ENCODE measurements around the gene PLCB4.

The PLCB4 gene

GRCh38 chr20:9483131-9483530 is 414.2 kb downstream of the PLCB4 start:
- no peak overlapping the region for H3K4me3 ChIP-seq (ENCODE audit: low read depth, low read length)
- TF ChIP-seq CTCF (IDR thresholded peaks at IDR 0.05; ENCODE audit: borderline replicate concordance, insufficient read depth, low read depth, low read length), result no peak

- no peak overlapping the region for H3K4me3 ChIP-seq (ENCODE audit: low read depth, low read length)
- no peak for TF ChIP-seq CTCF (IDR thresholded peaks at IDR 0.05; ENCODE audit: borderline replicate concordance, insufficient read depth, low read depth, low read length)
Measured at GRCh38 chr20:9485614-9486340, 416.9 kb downstream of the PLCB4 start.

- no peak for TF ChIP-seq CTCF (IDR thresholded peaks at IDR 0.05; ENCODE audit: borderline replicate concordance, insufficient read depth, low read depth, low read length)
- no peak overlapping the region for H3K4me3 ChIP-seq (ENCODE audit: low read depth, low read length)
Measured at GRCh38 chr20:9487231-9487630, 418.3 kb downstream of the PLCB4 start.

- H3K4me3 ChIP-seq (ENCODE audit: low read depth, low read length), result no peak overlapping the region
- TF ChIP-seq CTCF (IDR thresholded peaks at IDR 0.05; ENCODE audit: borderline replicate concordance, insufficient read depth, low read depth, low read length), result no peak
Measured at GRCh38 chr20:9488063-9488462, 419.2 kb downstream of the PLCB4 start.

GRCh38 chr20:9490161-9490560 is 421.3 kb downstream of the PLCB4 start:
- TF ChIP-seq CTCF (IDR thresholded peaks at IDR 0.05; ENCODE audit: borderline replicate concordance, insufficient read depth, low read depth, low read length), result no peak
- no peak overlapping the region for H3K4me3 ChIP-seq (ENCODE audit: low read depth, low read length)

GRCh38 chr20:9490631-9491030 is 421.7 kb downstream of the PLCB4 start:
- TF ChIP-seq CTCF (IDR thresholded peaks at IDR 0.05; ENCODE audit: borderline replicate concordance, insufficient read depth, low read depth, low read length), result no peak
- H3K4me3 ChIP-seq (ENCODE audit: low read depth, low read length), result no peak overlapping the region

- TF ChIP-seq CTCF (IDR thresholded peaks at IDR 0.05; ENCODE audit: borderline replicate concordance, insufficient read depth, low read depth, low read length), result no peak
- no peak overlapping the region for H3K4me3 ChIP-seq (ENCODE audit: low read depth, low read length)
Measured at GRCh38 chr20:9491324-9491723, 422.4 kb downstream of the PLCB4 start.

Data from GM12875 (cell line).